Measurements from ENCODE around the gene OGT. TPM values are rescaled to one million over a fixed set of nuclear protein-coding genes. Genes with fewer than 3 reads are reported as not detected.

Gene OGT
- total and polyA plus RNA-seq, 4 experiments from 2014 or later = 18.3 to 525 (median 277) TPM

DNA sequence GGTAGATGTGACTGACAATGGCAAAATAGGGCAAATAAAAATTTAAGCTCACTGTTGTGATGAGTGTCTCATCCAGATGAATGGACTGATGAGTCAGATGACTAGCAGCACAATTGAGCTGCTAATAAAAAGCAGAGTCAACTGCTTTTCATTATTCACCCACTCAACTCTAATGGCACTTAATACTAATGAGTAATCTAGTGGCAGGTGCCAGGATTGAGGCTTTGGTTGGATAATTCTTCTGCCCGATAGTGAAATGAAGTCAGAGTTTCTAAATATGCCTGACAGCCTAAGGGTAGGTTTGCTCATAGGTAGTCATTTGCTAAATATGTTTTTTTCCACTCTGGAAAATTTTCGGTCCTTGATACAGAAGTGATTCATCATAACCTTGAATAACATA lies 10.4 kb downstream of the OGT start:
- Histone ChIP-seq H3K27me3 (ENCODE audit: insufficient read depth, low read length) (no peaks in the 10 kb centered on the region), H3K4me1 (ENCODE audit: insufficient read depth, low read length) (peaks cover 66% of the 10 kb centered on the region), H3K27ac (ENCODE audit: low read depth, low read length) (no peak overlapping the region), H3K9me3 (ENCODE audit: control insufficient read depth in 1 of 2, low read length in 2 of 2) (no peaks in the 10 kb centered on the region), H3K4me3 (ENCODE audit: low read length in 2 of 2) (no peak overlapping the region), H3K36me3 (ENCODE audit: insufficient read depth, low read length) (peaks cover 39% of the 10 kb centered on the region)
- intact Hi-C loops (cut with micrococcal nuclease) = loop anchor here (5.0 kb wide), 1 partner anchor 76 kb away; no protein-coding TSS in a partner anchor
- Mint-ChIP-seq H3K27ac (peak overlapping the region in 6 of 7 donors; percentile 4 to 97 (median 76)), H3K27me3 (no peaks in the 10 kb centered on the region), H3K4me3 (peak overlapping the region in 6 of 8 donors; percentile 22 to 79 (median 66)), H3K9me3 (no peaks in the 10 kb centered on the region), H3K36me3 (peaks cover 38 to 83% of the 10 kb centered on the region in 2 donors), H3K4me1 (peaks cover 41 to 77% (median 55%) of the 10 kb centered on the region in 4 donors)
- POLR2A ChIA-PET (ENCODE audit: partially characterized antibody) = interaction anchor here (15.4 kb wide), 1 partner anchor 10 kb away, joined by 163 read pairs; the partner anchor contains the start of gene OGT
- DNase-seq = peak in 1 of 5 donors; percentile 57
- CTCF ChIA-PET (ENCODE audit: partially characterized antibody) = no interaction called here

GRCh38 chrX:71545364-71545763 lies 12.5 kb downstream of the OGT start:
- H3K4me1 Mint-ChIP-seq = peaks cover 33 to 64% (median 48%) of the 10 kb centered on the region in 4 donors
- H3K36me3 Mint-ChIP-seq = peaks cover 36 to 69% of the 10 kb centered on the region in 2 donors
- no peak for DNase-seq

DNA sequence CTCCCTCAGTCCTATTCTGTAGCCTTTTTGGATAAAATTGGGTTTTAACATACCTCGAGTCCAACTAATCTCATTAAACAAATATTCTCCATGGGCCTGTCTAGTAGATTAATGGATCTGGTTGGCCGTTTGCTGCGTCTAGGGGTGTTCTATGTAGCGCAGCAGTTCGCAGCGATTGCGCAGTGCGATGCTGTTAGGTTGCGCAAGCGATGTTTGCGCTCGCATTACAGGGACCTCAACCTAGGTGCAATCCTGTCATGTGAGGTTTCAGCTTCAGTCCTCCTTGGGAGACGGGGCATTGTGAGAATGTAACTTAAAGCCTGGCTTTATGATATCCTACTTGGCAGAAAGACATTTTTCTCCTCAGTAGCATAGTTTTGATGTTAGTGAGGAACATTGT lies 14.0 kb downstream of the OGT start:
- ChIA-PET POLR2A (ENCODE audit: partially characterized antibody) (interaction anchor here (15.4 kb wide), 1 partner anchor 13 kb away, joined by 163 read pairs; the partner anchor contains the start of gene OGT), CTCF (ENCODE audit: partially characterized antibody) (no interaction called here)
- no peak overlapping the region for H3K27ac ChIP-seq (ENCODE audit: low read depth, low read length)
- H3K4me3 ChIP-seq (ENCODE audit: low read length in 2 of 2) = no peak overlapping the region
- DNase-seq = no peak
- no peaks in the 10 kb centered on the region for H3K27me3 Mint-ChIP-seq
- intact Hi-C loops (cut with micrococcal nuclease) = no loop called here
- H3K9me3 Mint-ChIP-seq = no peaks in the 10 kb centered on the region
- H3K4me1 Mint-ChIP-seq = peaks cover 26 to 55% (median 40%) of the 10 kb centered on the region in 4 donors
- peaks cover 39% of the 10 kb centered on the region for H3K4me1 ChIP-seq (ENCODE audit: insufficient read depth, low read length)
- peak overlapping the region in 1 of 7 donors; percentile 46 for H3K27ac Mint-ChIP-seq
- no peaks in the 10 kb centered on the region for H3K27me3 ChIP-seq (ENCODE audit: insufficient read depth, low read length)
- H3K36me3 ChIP-seq (ENCODE audit: insufficient read depth, low read length) = peaks cover 39% of the 10 kb centered on the region
- peak overlapping the region in 1 of 8 donors; percentile 15 for H3K4me3 Mint-ChIP-seq
- H3K36me3 Mint-ChIP-seq = peaks cover 32 to 64% of the 10 kb centered on the region in 2 donors
- no peaks in the 10 kb centered on the region for H3K9me3 ChIP-seq (ENCODE audit: control insufficient read depth in 1 of 2, low read length in 2 of 2)

More at GRCh38 chrX:71545364-71545763, 12.5 kb downstream of the OGT start:
- Mint-ChIP-seq H3K27ac (peak overlapping the region in 1 of 7 donors; percentile 97), H3K27me3 (no peaks in the 10 kb centered on the region), H3K4me3 (no peak overlapping the region), H3K9me3 (no peaks in the 10 kb centered on the region)
- intact Hi-C loops (cut with micrococcal nuclease) = no loop called here
- no peak overlapping the region for H3K4me3 ChIP-seq (ENCODE audit: low read length in 2 of 2)
- H3K9me3 ChIP-seq (ENCODE audit: control insufficient read depth in 1 of 2, low read length in 2 of 2) = no peaks in the 10 kb centered on the region
- no peaks in the 10 kb centered on the region for H3K27me3 ChIP-seq (ENCODE audit: insufficient read depth, low read length)
- ChIA-PET CTCF (ENCODE audit: partially characterized antibody) (interaction anchor here (1.9 to 2.0 kb wide), 2 partner anchors 10 to 11 kb away, joined by 5 to 7 read pairs; no protein-coding TSS in a partner anchor), POLR2A (ENCODE audit: partially characterized antibody) (interaction anchor here (15.4 kb wide), 1 partner anchor 12 kb away, joined by 163 read pairs; the partner anchor contains the start of gene OGT)
- peaks cover 39% of the 10 kb centered on the region for H3K36me3 ChIP-seq (ENCODE audit: insufficient read depth, low read length)
- peaks cover 54% of the 10 kb centered on the region for H3K4me1 ChIP-seq (ENCODE audit: insufficient read depth, low read length)
- H3K27ac ChIP-seq (ENCODE audit: low read depth, low read length) = no peak overlapping the region

- no peaks in the 10 kb centered on the region for H3K27me3 Mint-ChIP-seq
- no peak for DNase-seq
- no peaks in the 10 kb centered on the region for H3K9me3 Mint-ChIP-seq
- POLR2A ChIA-PET (ENCODE audit: partially characterized antibody) = interaction anchor here (15.4 kb wide), 1 partner anchor 14 kb away, joined by 163 read pairs; the partner anchor contains the start of gene OGT
- H3K36me3 ChIP-seq (ENCODE audit: insufficient read depth, low read length) = peaks cover 39% of the 10 kb centered on the region
- H3K9me3 ChIP-seq (ENCODE audit: control insufficient read depth in 1 of 2, low read length in 2 of 2) = no peaks in the 10 kb centered on the region
- peaks cover 25 to 51% (median 36%) of the 10 kb centered on the region in 4 donors for H3K4me1 Mint-ChIP-seq
- H3K4me3 ChIP-seq (ENCODE audit: low read length in 2 of 2) = no peak overlapping the region
- peaks cover 32 to 59% of the 10 kb centered on the region in 2 donors for H3K36me3 Mint-ChIP-seq
- CTCF ChIA-PET (ENCODE audit: partially characterized antibody) = no interaction called here
- no peak overlapping the region for H3K27ac ChIP-seq (ENCODE audit: low read depth, low read length)
- peaks cover 35% of the 10 kb centered on the region for H3K4me1 ChIP-seq (ENCODE audit: insufficient read depth, low read length)
- peak overlapping the region in 1 of 7 donors; percentile 46 for H3K27ac Mint-ChIP-seq
- no peak overlapping the region for H3K4me3 Mint-ChIP-seq
- intact Hi-C loops (cut with micrococcal nuclease) = no loop called here
- H3K27me3 ChIP-seq (ENCODE audit: insufficient read depth, low read length) = no peaks in the 10 kb centered on the region
These were observed 14.4 kb downstream of the OGT start for GRCh38 chrX:71547339-71547738.

DNA sequence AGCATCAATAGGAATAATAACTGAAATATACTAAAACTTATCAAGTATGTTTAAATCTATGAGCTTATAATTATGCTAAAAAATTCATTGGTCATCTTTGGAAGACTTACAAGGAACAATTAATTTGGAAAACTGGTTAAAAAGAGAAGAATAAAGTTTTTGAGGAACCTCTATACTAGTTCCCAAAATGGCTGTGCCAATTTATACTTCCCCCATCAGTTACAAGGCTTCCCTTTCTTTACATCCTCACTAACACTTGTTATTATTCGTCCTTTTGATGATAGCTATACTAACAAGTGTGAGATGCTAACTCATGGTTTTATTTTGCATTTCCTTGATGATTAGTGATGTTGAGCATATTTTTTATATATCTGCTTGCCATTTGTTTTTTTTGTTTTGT lies 17.1 kb downstream of the OGT start:
- no peak overlapping the region for H3K4me3 ChIP-seq (ENCODE audit: low read length in 2 of 2)
- Mint-ChIP-seq H3K4me1 (peaks cover 8 to 31% (median 17%) of the 10 kb centered on the region in 4 donors), H3K27ac (peak overlapping the region in 3 of 7 donors; percentile 6 to 40 (median 14)), H3K27me3 (no peaks in the 10 kb centered on the region), H3K36me3 (peaks cover 25 to 50% of the 10 kb centered on the region in 2 donors), H3K4me3 (no peak overlapping the region), H3K9me3 (no peaks in the 10 kb centered on the region)
- intact Hi-C loops (cut with micrococcal nuclease) = no loop called here
- no peaks in the 10 kb centered on the region for H3K27me3 ChIP-seq (ENCODE audit: insufficient read depth, low read length)
- no peak overlapping the region for H3K27ac ChIP-seq (ENCODE audit: low read depth, low read length)
- POLR2A ChIA-PET (ENCODE audit: partially characterized antibody) = interaction anchor here (0.7 to 15.4 kb wide), 6 partner anchors 11 to 184 kb away, joined by 3 to 163 read pairs (median 3); partner anchors contain the start of genes OGT and TAF1
- peaks cover 42% of the 10 kb centered on the region for H3K36me3 ChIP-seq (ENCODE audit: insufficient read depth, low read length)
- DNase-seq = no peak
- CTCF ChIA-PET (ENCODE audit: partially characterized antibody) = interaction anchor here (0.7 to 2.3 kb wide), 6 partner anchors 12 to 176 kb away, joined by 3 to 7 read pairs (median 3); partner anchors contain the start of gene OGT
- H3K4me1 ChIP-seq (ENCODE audit: insufficient read depth, low read length) = peaks cover 12% of the 10 kb centered on the region
- no peaks in the 10 kb centered on the region for H3K9me3 ChIP-seq (ENCODE audit: control insufficient read depth in 1 of 2, low read length in 2 of 2)

DNA sequence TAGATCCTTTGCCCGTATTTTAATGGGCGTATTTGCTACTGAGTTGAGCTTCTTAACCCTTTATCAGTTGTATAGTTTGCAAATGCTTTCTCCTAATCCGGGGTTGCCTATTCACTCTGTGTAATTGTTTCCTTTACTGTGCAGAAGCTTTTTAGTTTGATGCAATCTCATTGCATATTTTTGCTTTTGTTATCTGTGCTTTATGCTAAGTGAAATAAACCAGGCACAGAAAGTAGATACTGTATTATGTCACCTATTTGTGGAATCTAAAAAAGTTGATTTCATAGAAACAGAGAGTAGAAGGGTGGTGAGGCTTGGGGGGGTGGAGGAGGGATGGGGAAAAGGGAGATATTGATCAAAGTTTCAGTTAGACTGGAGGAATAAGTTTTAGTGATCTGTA lies 17.7 kb downstream of the OGT start:
- no peak overlapping the region for H3K27ac ChIP-seq (ENCODE audit: low read depth, low read length)
- no peaks in the 10 kb centered on the region for H3K27me3 ChIP-seq (ENCODE audit: insufficient read depth, low read length)
- Mint-ChIP-seq H3K27me3 (no peaks in the 10 kb centered on the region), H3K36me3 (peaks cover 25 to 53% of the 10 kb centered on the region in 2 donors), H3K4me1 (peaks cover 7 to 32% (median 19%) of the 10 kb centered on the region in 4 donors), H3K27ac (peak overlapping the region in 3 of 7 donors; percentile 6 to 40 (median 14)), H3K9me3 (no peaks in the 10 kb centered on the region), H3K4me3 (no peak overlapping the region)
- H3K4me1 ChIP-seq (ENCODE audit: insufficient read depth, low read length) = peaks cover 12% of the 10 kb centered on the region
- H3K36me3 ChIP-seq (ENCODE audit: insufficient read depth, low read length) = peaks cover 45% of the 10 kb centered on the region
- intact Hi-C loops (cut with micrococcal nuclease) = no loop called here
- CTCF ChIA-PET (ENCODE audit: partially characterized antibody) = interaction anchor here (0.8 to 1.2 kb wide), 2 partner anchors 14 to 176 kb away, joined by 3 to 4 read pairs; no protein-coding TSS in a partner anchor
- no peaks in the 10 kb centered on the region for H3K9me3 ChIP-seq (ENCODE audit: control insufficient read depth in 1 of 2, low read length in 2 of 2)
- POLR2A ChIA-PET (ENCODE audit: partially characterized antibody) = interaction anchor here (0.9 to 15.4 kb wide), 5 partner anchors 9 to 58 kb away, joined by 3 to 163 read pairs (median 3); partner anchors contain the start of gene OGT
- no peak for DNase-seq
- H3K4me3 ChIP-seq (ENCODE audit: low read length in 2 of 2) = no peak overlapping the region

DNA sequence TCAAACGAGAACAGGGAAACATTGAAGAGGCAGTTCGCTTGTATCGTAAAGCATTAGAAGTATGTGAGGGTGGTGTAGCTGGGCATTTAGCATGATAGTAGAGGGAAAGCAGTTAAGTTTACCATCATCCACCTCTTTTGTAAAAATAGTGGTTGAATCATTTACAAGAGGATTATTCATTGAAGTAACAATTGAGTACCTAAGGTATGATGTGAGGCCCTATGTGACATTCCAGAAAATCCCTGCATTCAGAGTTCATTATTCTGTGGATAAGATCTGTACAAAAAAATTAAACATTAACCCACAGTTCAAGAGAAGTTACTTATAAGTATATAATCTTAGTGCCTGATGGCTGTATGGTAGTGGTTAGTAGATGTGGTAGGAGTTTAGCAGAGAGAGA lies 23.1 kb downstream of the OGT start:
- H3K27me3 ChIP-seq (ENCODE audit: insufficient read depth, low read length) = no peaks in the 10 kb centered on the region
- Mint-ChIP-seq H3K9me3 (no peaks in the 10 kb centered on the region), H3K4me1 (peaks cover 3 to 10% (median 6%) of the 10 kb centered on the region in 4 donors), H3K36me3 (peaks cover 8 to 64% of the 10 kb centered on the region in 2 donors), H3K27me3 (no peaks in the 10 kb centered on the region), H3K4me3 (no peak overlapping the region), H3K27ac (peak overlapping the region in 1 of 7 donors; percentile 71)
- H3K27ac ChIP-seq (ENCODE audit: low read depth, low read length) = no peak overlapping the region
- intact Hi-C loops (cut with micrococcal nuclease) = loop anchor here (5.0 kb wide), 1 partner anchor 96 kb away; no protein-coding TSS in a partner anchor
- no peak overlapping the region for H3K4me3 ChIP-seq (ENCODE audit: low read length in 2 of 2)
- no peak for DNase-seq
- peaks cover 50% of the 10 kb centered on the region for H3K36me3 ChIP-seq (ENCODE audit: insufficient read depth, low read length)
- POLR2A ChIA-PET (ENCODE audit: partially characterized antibody) = interaction anchor here (1.5 kb wide), 1 partner anchor 22 kb away, joined by 6 read pairs; no protein-coding TSS in a partner anchor
- H3K9me3 ChIP-seq (ENCODE audit: control insufficient read depth in 1 of 2, low read length in 2 of 2) = no peaks in the 10 kb centered on the region
- H3K4me1 ChIP-seq (ENCODE audit: insufficient read depth, low read length) = no peaks in the 10 kb centered on the region
- CTCF ChIA-PET (ENCODE audit: partially characterized antibody) = interaction anchor here (1.5 to 1.9 kb wide), 2 partner anchors 11 to 14 kb away, joined by 3 to 7 read pairs; no protein-coding TSS in a partner anchor

Data from CD4-positive, alpha-beta memory T cell (primary cell).